Esophagus squamous epithelium (tissue), 5 donors: ENCODE data around the gene SUSD1. TPM values are rescaled to one million over a fixed set of nuclear protein-coding genes. Genes with fewer than 3 reads are reported as not detected.

ENCODE experiments used
- DNase-seq: peaks from one replicate; lab custom pipeline; 2025; lab: John Stamatoyannopoulos, UW
- H3K27ac ChIP-seq, 4 donors: fragments of 200-600 bp; sonication (generic); one replicate each; pipeline ENCODE4 v1.5.1; 2016 to 2019; ENCODE audit warnings: mild to moderate bottlenecking in 1 of 4
- H3K27me3 ChIP-seq, 4 donors: fragments of 200-600 bp; sonication (generic); 1 replicate in 3 of 4; 2 replicates in 1 of 4; pipeline versions ENCODE4 v1.5.1 to v1.6.0; 2017 to 2021; ENCODE audit warnings: antibody characterized with exemption in 1 of 4
- H3K36me3 ChIP-seq, 3 donors: fragments of 200-600 bp; sonication (generic); one replicate each; pipeline ENCODE4 v1.5.1; 2016 to 2019
- H3K4me1 ChIP-seq, 3 donors: fragments of 200-600 bp; sonication (generic); one replicate each; pipeline ENCODE4 v1.5.1; 2017 to 2019
- H3K4me3 ChIP-seq, 4 donors: fragments of 200-600 bp; sonication (generic); 1 replicate in 3 of 4; 2 replicates in 1 of 4; pipeline ENCODE4 v1.5.1; 2016 to 2019; ENCODE audit warnings: mild to moderate bottlenecking in 2 of 4, moderate library complexity in 1 of 4
- H3K9me3 ChIP-seq, 3 donors: fragments of 200-600 bp; sonication (generic); one replicate each; pipeline ENCODE4 v1.5.1; 2016 to 2019
- CTCF ChIP-seq, 6 experiments: fragments of 450-650 bp in 4 of 6; fragments of 200-600 bp in 2 of 6; sonication (generic) in 2 of 6; IDR thresholded peaks; one replicate each; pipeline ENCODE4 v1.5.1; 2016 to 2019; ENCODE audit warnings: antibody characterized with exemption in 6 of 6, mild to moderate bottlenecking in 4 of 6, moderate library complexity in 4 of 6
- POLR2A ChIP-seq, 4 donors: fragments of 450-650 bp; IDR thresholded peaks; one replicate each; pipeline ENCODE4 v1.6.1; 2017; ENCODE audit warnings: antibody characterized with exemption in 4 of 4, mild to moderate bottlenecking in 4 of 4, moderate library complexity in 3 of 4
- WGBS, 2 donors: methylation state at CpG; one replicate each; pipeline ENCODE4 v1.1.5; 2018; 5-methylcytosine and 5-hydroxymethylcytosine counted together
- intact Hi-C: fragments of 100-400 bp; cut with DNase I; formaldehyde crosslinking; loops from one replicate; pipeline ENCODE4 v1.15.0; 2022
- total RNA-seq, 4 donors: library from RNA; depleted of rRNA; stranded (reverse); fragments of >200 nt; gene quantifications; one replicate each; pipeline ENCODE4 v1.1.0, GENCODE V29; 2016
- donor health status: DM: yes; HTN: yes; CAD: no.

Gene SUSD1
- total RNA-seq, 4 donors from 2014 or later, result 5.6 to 6.6 (median 6.5) TPM

DNA sequence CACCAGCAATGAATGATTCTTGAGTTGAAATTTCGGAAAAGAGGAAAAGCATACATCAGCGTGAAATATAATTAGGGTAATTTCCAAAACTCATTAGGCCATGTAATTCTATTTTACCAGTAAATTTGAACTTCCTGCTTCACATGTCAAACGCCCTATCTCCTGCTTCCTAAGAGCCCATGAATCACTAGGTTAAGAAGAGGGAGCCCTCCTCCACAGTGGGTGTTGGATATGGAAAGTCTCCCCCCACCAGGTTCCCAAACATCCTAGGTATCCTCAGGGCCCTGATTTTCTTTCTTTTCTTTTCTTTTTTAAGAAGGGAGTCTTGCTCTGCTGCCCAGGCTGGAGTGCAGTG is 115.2 kb downstream of the SUSD1 start:
- Histone ChIP-seq H3K36me3 (no peaks in the 10 kb centered on the region), H3K27me3 (no peaks in the 10 kb centered on the region), H3K4me3 (no peak overlapping the region), H3K9me3 (no peaks in the 10 kb centered on the region), H3K4me1 (peaks cover 13 to 62% (median 34%) of the 10 kb centered on the region in 3 donors), H3K27ac (peak overlapping the region in 3 of 4 donors; percentile 32 to 89 (median 86))
- no peak for DNase-seq
- 72 to 78% methylated on average over 3 of the region's 3 CpGs for WGBS, 2 donors
- TF ChIP-seq POLR2A (IDR thresholded peaks at IDR 0.05) (no peak), CTCF (IDR thresholded peaks at IDR 0.05) (no peak)
- intact Hi-C loops, result no loop called here

DNA sequence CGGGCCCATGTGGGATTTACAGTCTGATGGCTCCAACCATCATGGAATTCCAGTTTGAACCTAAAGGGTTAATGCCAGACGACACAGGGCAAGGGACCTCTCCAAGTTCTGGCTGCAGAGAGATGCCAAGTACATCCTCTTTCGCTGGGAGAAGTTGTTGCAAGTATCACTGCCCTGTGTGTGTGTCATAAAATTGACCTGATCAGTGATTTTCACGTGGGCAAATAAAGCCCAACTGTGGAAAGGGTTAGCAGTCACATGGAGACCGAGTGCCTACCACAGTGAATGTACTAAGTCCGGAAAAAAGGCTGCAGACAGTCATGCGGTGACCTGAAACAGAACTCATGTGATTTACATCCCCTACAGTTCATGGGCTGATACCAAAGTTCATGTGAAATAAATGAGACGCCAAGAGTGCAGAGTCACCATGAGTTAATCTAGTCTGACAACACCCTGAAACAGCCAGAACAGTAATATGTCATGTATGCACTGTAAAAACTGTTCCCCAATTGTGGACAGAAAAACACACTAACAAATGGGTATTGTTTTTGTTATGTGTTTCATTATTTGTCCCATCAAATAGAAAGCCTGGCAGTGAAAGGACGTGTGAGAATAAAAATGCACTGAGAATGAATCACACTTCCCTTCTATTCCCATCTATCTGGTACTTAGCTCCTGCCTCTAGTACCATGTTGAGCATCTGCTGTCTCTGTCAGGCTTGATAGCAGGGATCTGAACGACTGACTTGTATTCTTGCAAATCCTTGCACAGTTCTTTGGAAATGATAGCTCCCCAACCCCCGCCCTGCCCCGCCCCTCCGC is 115.7 kb downstream of the SUSD1 start:
- H3K27me3 ChIP-seq, result no peaks in the 10 kb centered on the region
- intact Hi-C loops, result no loop called here
- H3K36me3 ChIP-seq, result no peaks in the 10 kb centered on the region
- WGBS, 2 donors, result 56 to 61% methylated on average over 8 to 12 of the region's 13 CpGs
- no peaks in the 10 kb centered on the region for H3K9me3 ChIP-seq
- H3K4me3 ChIP-seq, result no peak overlapping the region
- no peak for DNase-seq
- H3K4me1 ChIP-seq, result peaks cover 13 to 56% (median 33%) of the 10 kb centered on the region in 3 donors
- H3K27ac ChIP-seq, result peak overlapping the region; percentile 32 to 89 (median 68)
- TF ChIP-seq POLR2A (IDR thresholded peaks at IDR 0.05), result no peak
- TF ChIP-seq CTCF (IDR thresholded peaks at IDR 0.05), result no peak

DNA sequence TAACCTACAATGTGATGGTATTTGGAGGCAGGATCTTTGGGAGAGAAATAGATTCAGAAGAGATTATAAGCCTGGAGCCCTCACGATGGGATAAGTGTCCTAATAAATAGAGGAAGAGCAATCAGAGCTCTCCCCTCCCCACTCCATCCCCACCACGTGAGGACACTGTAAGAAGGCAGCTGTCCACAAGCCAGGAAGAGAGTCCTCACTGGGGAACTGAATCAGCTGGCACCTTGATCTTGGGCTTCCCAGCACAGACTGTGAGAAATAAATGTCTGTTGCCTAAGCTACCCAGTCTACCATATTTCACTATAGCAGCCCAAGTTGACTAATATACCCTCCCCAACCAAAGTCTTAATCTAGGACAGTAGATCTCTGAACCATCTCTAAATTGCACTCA is 118.1 kb downstream of the SUSD1 start:
- Histone ChIP-seq H3K9me3 (no peaks in the 10 kb centered on the region), H3K4me1 (peaks cover 13 to 37% (median 31%) of the 10 kb centered on the region in 3 donors), H3K27ac (no peak overlapping the region), H3K27me3 (no peaks in the 10 kb centered on the region), H3K4me3 (no peak overlapping the region), H3K36me3 (no peaks in the 10 kb centered on the region)
- no peak for DNase-seq
- intact Hi-C loops, result no loop called here
- TF ChIP-seq CTCF (IDR thresholded peaks at IDR 0.05) (no peak), POLR2A (IDR thresholded peaks at IDR 0.05) (no peak)
- WGBS, 2 donors, result 74 to 79% methylated on average over 2 of the region's 2 CpGs

- Histone ChIP-seq H3K9me3 (no peaks in the 10 kb centered on the region), H3K36me3 (no peaks in the 10 kb centered on the region), H3K4me1 (peaks cover 2 to 28% (median 24%) of the 10 kb centered on the region in 3 donors), H3K4me3 (no peak overlapping the region), H3K27ac (no peak overlapping the region), H3K27me3 (no peaks in the 10 kb centered on the region)
- 92 to 95% methylated on average over 4 of the region's 4 CpGs for WGBS, 2 donors
- no peak for DNase-seq
- TF ChIP-seq POLR2A (IDR thresholded peaks at IDR 0.05) (no peak), CTCF (IDR thresholded peaks at IDR 0.05) (no peak)
- intact Hi-C loops, result no loop called here
Measured at GRCh38 chr9:112054916-112055315, 120.2 kb downstream of the SUSD1 start.

DNA sequence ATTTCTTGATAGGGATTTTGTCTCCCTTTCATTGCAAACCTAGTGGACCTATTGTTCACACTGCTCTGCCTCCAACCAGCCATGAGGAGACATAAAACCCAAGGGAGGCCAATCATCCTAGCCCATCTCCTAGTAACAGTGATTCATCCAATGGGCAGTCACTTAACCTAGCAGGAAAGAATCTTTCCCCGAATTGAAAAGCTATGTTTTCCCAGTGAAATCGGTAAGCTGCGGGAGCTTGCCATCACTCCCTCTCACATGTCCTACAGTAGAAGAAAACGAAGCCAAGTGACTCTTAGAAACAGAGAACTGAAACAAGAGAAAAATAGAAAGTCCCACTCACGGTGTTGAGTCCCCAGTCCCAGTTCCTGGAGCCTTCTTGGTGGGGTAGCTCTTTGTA is 123.3 kb downstream of the SUSD1 start:
- peaks cover 7 to 23% (median 19%) of the 10 kb centered on the region in 3 donors for H3K4me1 ChIP-seq
- no peak overlapping the region for H3K27ac ChIP-seq
- H3K36me3 ChIP-seq, result no peaks in the 10 kb centered on the region
- no peaks in the 10 kb centered on the region for H3K27me3 ChIP-seq
- no peak for TF ChIP-seq POLR2A (IDR thresholded peaks at IDR 0.05)
- no peak for DNase-seq
- no peak overlapping the region for H3K4me3 ChIP-seq
- no peaks in the 10 kb centered on the region for H3K9me3 ChIP-seq
- WGBS, 2 donors, result 72 to 77% methylated on average over 5 of the region's 5 CpGs
- intact Hi-C loops, result no loop called here
